Activated naive CD8-positive, alpha-beta T cell treated with anti-CD3 and anti-CD28 coated beads, Interleukin-2, amount 50 U/mL, for 24 hours (primary cell): ENCODE measurements around the gene TRABD2B.

ENCODE experiments used
- ATAC-seq: fragments of 150-1000 bp; cut with Tn5 transposase; one replicate; pipeline ENCODE4 v1.10.0; 2021
- DNase-seq: peaks from one replicate; pipeline ENCODE4 v3.0.0; 2021
- H3K27ac Mint-ChIP-seq: one replicate; pipeline ENCODE4 v1.8.0; 2021; ENCODE audit warnings: mild to moderate bottlenecking, mixed read lengths
- H3K27me3 Mint-ChIP-seq: one replicate; pipeline ENCODE4 v1.8.0; 2021; ENCODE audit warnings: mixed read lengths
- H3K36me3 Mint-ChIP-seq: one replicate; pipeline ENCODE4 v1.8.0; 2021; ENCODE audit warnings: low read depth, mixed read lengths
- H3K4me1 Mint-ChIP-seq: one replicate; pipeline ENCODE4 v1.8.0; 2021; ENCODE audit warnings: mixed read lengths
- H3K4me3 Mint-ChIP-seq: one replicate; pipeline ENCODE4 v1.8.0; 2021; ENCODE audit warnings: mild to moderate bottlenecking, moderate library complexity, mixed read lengths
- H3K9me3 Mint-ChIP-seq: one replicate; pipeline ENCODE4 v1.8.0; 2021; ENCODE audit warnings: mixed read lengths

The TRABD2B gene

DNA sequence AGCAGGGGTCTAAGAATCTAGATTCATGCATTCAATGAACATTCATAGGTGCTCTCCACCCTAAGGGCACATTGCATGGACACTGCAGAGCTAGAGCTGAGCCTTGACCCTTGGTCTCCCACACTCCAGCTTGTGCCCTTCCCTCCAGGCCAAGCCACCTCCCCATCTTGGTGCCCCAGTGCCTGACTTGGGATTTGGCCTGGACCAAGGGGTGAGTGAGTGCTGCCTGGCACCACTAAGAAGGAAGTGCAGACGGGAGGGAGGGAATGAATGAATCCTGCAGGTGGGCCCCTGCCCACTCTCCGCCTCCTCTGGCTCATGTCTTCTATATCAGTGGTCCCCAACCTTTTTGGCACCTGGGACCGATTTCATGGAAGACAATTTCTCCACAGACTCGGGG is 146.7 kb downstream of the TRABD2B start:
- Mint-ChIP-seq H3K36me3 (no peaks in the 10 kb centered on the region), H3K9me3 (no peaks in the 10 kb centered on the region), H3K4me3 (no peak overlapping the region), H3K27me3 (no peaks in the 10 kb centered on the region), H3K27ac (no peak overlapping the region), H3K4me1 (no peaks in the 10 kb centered on the region)
- no peak for ATAC-seq
- no peak for DNase-seq

DNA sequence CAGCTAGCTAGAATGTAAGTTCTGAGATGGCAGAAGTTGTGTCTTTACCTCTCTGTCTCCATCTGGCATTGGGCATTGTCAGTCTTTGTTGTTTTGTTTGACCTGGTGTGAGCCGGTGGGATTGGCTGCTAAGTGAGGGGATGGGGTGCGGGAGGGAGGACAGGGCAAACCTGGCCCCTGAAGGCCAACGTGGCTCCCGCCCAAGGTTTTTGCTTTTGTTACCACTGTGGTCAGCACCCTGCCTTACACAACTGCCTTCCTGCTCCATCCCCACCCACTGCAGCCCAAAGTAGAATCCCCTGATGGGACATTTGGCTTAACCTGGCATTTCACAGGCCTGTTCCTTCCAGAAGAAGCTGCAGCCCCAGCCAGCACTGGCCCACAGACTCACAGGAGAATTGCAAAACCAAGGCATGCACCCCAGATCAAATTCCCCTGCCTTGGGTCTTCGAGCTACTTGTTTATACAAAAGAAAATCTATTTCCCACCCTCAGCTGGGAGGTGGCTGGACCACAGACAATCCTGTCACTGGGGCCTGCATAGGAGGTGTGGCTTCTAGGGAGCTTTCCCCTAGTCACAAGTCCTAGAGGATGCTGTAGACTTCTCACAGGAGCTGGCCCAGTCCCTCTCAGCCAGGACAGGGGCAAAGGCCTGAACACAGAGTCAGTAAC is 147.5 kb downstream of the TRABD2B start:
- Mint-ChIP-seq H3K9me3 (no peaks in the 10 kb centered on the region), H3K4me1 (no peaks in the 10 kb centered on the region), H3K36me3 (no peaks in the 10 kb centered on the region), H3K4me3 (no peak overlapping the region), H3K27ac (no peak overlapping the region), H3K27me3 (no peaks in the 10 kb centered on the region)
- ATAC-seq (no peak), DNase-seq (no peak)

DNA sequence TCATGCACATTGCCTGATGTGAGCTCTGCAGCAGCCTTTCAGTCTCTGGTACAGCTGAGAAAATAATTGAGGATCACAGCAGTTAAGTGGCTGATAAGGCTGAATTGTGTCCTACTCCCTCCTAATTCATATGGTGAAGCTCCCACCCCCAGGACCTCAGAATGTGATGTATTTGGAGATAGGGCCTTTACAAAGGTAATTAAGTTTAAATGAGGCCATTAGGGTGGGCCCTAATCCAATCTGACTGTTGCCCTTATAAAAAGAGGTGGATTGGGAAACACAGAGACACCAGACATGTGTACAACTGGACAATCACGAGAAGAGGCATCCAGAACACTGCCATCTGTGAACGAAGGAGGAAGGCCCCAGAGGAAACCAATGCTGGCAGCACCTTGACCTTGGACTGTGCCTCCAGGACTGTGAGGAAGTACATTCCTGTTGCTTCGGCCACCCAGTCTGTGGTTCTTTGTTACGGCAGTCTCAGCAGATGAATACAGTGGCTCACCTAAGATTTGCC is 148.1 kb downstream of the TRABD2B start:
- peaks cover 3% of the 10 kb centered on the region for H3K27me3 Mint-ChIP-seq
- no peak for ATAC-seq
- H3K4me1 Mint-ChIP-seq = no peaks in the 10 kb centered on the region
- H3K4me3 Mint-ChIP-seq = no peak overlapping the region
- no peaks in the 10 kb centered on the region for H3K9me3 Mint-ChIP-seq
- H3K27ac Mint-ChIP-seq = no peak overlapping the region
- no peak for DNase-seq
- no peaks in the 10 kb centered on the region for H3K36me3 Mint-ChIP-seq

DNA sequence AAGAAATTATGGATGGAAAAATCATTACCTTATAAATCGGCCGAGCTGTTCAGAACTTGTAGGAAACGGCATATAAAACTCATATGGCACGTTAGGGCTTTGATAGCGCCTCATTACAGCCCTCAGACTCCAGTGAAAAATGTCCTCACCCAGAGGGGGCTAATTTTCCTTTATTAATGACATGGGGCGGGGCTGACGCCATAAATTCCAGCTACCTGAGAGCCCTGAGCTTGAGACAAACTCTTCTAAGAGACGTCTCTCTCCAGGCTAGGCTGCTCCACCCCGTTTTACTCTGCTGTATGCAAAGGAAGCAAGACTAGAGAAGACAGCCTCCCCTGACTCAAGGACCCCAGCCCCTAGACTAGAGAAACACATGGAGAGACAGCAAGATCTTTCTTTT is 149.4 kb downstream of the TRABD2B start:
- Mint-ChIP-seq H3K36me3 (no peaks in the 10 kb centered on the region), H3K4me3 (no peak overlapping the region), H3K27ac (no peak overlapping the region), H3K9me3 (no peaks in the 10 kb centered on the region), H3K27me3 (peaks cover 3% of the 10 kb centered on the region), H3K4me1 (no peaks in the 10 kb centered on the region)
- no peak for DNase-seq
- ATAC-seq = no peak

DNA sequence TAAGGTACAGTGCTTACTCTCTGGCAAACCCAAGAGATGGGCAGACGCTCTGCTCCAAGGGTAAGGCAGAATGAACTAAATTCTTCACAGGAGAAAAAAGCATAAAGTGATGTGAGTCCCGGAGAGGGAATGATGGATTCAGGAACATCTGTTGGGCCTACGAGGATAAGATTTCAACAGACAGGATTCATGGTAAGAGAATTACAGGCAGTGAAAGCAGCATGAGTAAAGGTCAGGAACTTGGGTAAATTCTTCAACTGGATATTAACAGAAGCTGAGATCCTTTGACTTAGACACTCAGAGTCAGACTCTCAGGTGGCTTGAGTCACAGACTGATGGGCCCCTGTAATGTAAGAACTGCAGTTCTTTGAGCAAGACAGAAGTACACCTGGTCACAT is 152.6 kb downstream of the TRABD2B start:
- no peaks in the 10 kb centered on the region for H3K4me1 Mint-ChIP-seq
- no peaks in the 10 kb centered on the region for H3K36me3 Mint-ChIP-seq
- DNase-seq = no peak
- peaks cover 3% of the 10 kb centered on the region for H3K27me3 Mint-ChIP-seq
- no peak for ATAC-seq
- no peak overlapping the region for H3K4me3 Mint-ChIP-seq
- H3K9me3 Mint-ChIP-seq = no peaks in the 10 kb centered on the region
- H3K27ac Mint-ChIP-seq = no peak overlapping the region

DNA sequence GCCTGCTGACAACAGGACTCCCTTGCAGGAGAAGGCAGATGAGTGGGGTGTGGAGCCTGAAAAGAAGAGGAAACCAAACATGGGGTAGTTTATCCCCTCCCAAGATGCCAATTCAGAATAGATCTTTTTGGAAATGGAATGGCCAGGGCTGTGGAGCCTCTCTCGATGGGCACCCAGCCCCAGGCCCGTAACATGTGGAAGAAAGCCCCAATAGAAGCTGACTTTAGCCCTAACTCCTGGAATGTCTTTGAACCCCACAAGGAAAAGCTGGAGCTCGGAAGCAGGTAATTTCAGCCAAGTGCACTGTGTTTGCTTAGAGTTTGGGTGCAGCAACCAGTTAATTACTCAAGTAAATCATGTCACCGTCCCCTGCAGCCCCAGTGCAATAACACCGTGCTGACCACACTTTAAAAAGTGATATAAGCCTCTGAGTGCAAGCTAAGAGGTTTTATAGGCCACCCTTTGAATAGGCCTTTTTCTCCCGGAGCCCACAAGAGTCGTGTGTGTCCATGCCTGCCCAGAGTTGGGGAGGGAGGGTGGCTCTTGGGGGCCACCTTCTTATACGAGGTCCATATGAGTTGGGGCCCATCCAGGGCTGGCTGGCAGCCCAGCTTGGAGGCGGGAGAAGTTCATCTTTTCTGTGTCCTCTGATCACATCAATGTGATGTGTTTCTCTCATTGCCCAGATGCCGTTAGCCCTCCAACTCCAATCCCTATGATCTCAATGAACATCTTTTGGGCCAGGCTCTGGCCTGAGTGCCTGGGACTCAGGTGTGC is 153.2 kb downstream of the TRABD2B start:
- Mint-ChIP-seq H3K27me3 (peaks cover 3% of the 10 kb centered on the region), H3K9me3 (no peaks in the 10 kb centered on the region), H3K4me1 (no peaks in the 10 kb centered on the region), H3K27ac (no peak overlapping the region), H3K4me3 (no peak overlapping the region), H3K36me3 (no peaks in the 10 kb centered on the region)
- ATAC-seq (no peak), DNase-seq (no peak)

DNA sequence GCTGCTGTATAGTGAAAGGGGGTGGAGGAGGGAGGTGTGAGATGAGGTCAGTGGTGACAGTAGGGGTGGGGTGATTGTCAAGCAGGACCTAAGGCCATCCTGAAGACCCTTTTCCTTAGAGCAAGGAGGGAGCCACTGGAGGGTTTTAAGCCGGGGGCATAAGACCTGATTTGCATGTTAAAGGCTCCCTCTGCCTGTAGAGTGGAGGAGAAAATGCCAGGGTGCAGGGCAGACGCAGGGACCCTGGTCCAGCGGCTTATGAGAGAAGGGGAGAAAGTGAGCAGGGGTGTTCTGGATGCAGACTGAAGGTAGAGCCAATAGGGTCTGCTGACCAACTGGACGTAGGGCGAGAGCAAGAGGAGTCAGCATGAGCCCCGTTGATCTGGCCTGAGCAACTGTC is 154.1 kb downstream of the TRABD2B start:
- H3K9me3 Mint-ChIP-seq = no peaks in the 10 kb centered on the region
- no peaks in the 10 kb centered on the region for H3K36me3 Mint-ChIP-seq
- H3K4me1 Mint-ChIP-seq = no peaks in the 10 kb centered on the region
- H3K27me3 Mint-ChIP-seq = peaks cover 3% of the 10 kb centered on the region
- ATAC-seq (no peak), DNase-seq (no peak)
- H3K4me3 Mint-ChIP-seq = no peak overlapping the region
- H3K27ac Mint-ChIP-seq = no peak overlapping the region

DNA sequence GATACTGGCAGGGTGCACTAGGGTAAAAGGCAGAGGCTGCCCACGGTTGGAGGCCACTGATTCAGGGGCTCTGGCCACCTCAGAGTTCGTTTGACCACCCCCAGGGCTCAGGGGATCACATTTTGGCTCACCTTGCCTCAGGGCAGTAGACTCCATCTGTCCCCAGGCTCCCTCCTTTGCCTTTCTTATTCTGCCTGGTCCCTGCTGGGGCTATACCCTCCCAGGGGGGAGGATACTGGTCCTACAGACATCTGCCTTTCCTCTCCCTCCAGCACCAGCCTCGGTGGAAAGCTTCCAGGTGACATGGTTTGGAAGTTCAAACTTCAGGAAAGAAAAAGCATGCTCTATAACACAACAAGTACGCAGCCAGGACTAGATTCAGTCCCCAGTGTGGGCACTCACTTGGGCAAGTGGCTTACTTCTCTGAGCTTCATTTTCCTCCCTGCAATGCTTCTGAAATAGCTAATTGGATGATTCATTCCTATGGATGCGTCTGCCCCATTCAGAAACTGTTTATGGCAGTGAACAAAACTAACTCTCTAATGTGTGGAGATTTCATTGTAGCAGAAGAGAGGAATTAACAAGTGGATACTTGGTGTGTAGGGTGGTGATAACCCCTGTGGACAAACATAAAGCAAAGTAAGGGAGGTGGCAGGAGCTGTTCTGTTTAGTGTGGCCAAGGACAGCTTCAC is 154.8 kb downstream of the TRABD2B start:
- Mint-ChIP-seq H3K27ac (no peak overlapping the region), H3K36me3 (no peaks in the 10 kb centered on the region), H3K9me3 (no peaks in the 10 kb centered on the region), H3K4me1 (no peaks in the 10 kb centered on the region), H3K4me3 (no peak overlapping the region), H3K27me3 (peaks cover 3% of the 10 kb centered on the region)
- ATAC-seq = no peak
- DNase-seq = no peak

DNA sequence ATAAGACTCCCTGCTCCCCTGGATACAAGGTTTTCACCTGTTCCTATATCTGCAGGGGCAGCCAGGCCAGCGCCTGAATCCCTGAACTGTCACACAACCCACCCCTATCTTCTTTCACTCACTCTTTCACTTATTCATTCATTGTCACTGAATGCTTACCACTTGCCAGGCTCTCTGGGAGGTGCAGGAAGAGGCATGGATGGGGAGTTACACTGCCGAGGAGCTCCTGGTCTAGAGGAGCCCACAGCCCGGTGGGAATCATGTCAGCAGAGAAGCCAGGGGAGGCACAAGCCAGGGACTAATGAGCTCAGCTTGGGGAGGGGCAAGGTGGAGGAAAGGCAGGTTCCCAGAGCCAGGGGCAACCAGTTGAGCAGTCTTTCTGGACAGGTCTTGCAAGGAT is 155.8 kb downstream of the TRABD2B start:
- no peaks in the 10 kb centered on the region for H3K36me3 Mint-ChIP-seq
- no peak overlapping the region for H3K27ac Mint-ChIP-seq
- ATAC-seq (no peak), DNase-seq (no peak)
- H3K27me3 Mint-ChIP-seq = peaks cover 3% of the 10 kb centered on the region
- no peaks in the 10 kb centered on the region for H3K4me1 Mint-ChIP-seq
- H3K9me3 Mint-ChIP-seq = no peaks in the 10 kb centered on the region
- no peak overlapping the region for H3K4me3 Mint-ChIP-seq

DNA sequence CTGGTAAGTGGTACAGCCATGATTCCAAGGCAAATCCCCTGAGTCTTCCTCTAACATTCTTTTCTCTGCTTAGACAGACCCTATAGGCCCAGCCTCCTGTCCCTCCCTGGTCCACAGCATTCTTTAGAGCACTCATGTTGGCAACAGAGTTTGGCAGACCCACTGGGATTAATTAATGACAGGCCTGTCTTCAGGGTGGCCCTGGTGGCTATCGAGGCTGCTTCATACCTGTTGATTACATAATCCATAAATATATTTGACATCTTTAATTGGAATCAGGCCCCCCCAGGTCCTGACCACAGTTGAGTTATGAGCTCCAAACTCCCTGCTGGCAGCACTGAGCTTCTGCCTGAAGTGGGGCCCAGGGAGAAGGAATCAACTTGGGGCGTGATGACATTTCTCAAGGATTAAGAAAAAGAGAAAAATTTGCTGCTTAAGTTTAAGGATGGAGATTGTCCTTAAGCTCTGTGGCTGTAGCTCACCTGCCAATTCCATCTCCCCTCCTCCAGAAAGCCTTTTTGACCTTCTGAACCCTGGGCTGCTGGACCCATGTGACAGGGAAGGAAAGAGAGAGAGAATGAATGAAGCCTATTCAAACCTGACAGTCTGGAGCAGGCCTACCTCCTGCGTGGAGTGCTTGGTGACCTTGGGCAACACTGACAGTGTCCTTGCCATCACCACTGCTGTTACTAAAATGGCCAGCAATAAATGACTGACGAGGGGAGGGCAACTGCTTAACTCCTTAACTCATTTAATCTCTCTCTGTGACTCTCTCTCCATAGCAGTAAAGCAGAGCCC is 156.6 kb downstream of the TRABD2B start:
- H3K4me1 Mint-ChIP-seq = no peaks in the 10 kb centered on the region
- no peak for DNase-seq
- H3K27me3 Mint-ChIP-seq = peaks cover 3% of the 10 kb centered on the region
- no peaks in the 10 kb centered on the region for H3K36me3 Mint-ChIP-seq
- ATAC-seq = no peak
- H3K9me3 Mint-ChIP-seq = peaks cover 4% of the 10 kb centered on the region
- H3K27ac Mint-ChIP-seq = no peak overlapping the region
- no peak overlapping the region for H3K4me3 Mint-ChIP-seq

DNA sequence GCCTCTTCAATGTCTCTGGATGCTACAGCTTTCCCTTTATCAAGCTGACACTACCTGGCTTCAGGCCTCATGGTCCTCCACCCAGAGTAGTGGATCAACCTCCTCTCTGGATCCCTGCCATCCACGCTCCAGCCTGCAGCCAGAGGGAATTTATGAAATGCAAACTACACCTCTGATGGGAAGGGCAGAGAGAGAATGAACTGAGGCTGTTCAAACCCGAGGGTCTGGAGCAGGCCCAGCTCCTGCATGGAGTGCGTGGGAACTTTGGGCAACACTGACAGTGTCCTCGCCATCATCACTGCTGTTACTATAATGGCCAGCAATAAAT is 157.8 kb downstream of the TRABD2B start:
- Mint-ChIP-seq H3K9me3 (peaks cover 11% of the 10 kb centered on the region), H3K27ac (no peak overlapping the region), H3K4me1 (no peaks in the 10 kb centered on the region), H3K36me3 (no peaks in the 10 kb centered on the region), H3K4me3 (no peak overlapping the region), H3K27me3 (peaks cover under 1% of the 10 kb centered on the region)
- no peak for DNase-seq
- no peak for ATAC-seq

DNA sequence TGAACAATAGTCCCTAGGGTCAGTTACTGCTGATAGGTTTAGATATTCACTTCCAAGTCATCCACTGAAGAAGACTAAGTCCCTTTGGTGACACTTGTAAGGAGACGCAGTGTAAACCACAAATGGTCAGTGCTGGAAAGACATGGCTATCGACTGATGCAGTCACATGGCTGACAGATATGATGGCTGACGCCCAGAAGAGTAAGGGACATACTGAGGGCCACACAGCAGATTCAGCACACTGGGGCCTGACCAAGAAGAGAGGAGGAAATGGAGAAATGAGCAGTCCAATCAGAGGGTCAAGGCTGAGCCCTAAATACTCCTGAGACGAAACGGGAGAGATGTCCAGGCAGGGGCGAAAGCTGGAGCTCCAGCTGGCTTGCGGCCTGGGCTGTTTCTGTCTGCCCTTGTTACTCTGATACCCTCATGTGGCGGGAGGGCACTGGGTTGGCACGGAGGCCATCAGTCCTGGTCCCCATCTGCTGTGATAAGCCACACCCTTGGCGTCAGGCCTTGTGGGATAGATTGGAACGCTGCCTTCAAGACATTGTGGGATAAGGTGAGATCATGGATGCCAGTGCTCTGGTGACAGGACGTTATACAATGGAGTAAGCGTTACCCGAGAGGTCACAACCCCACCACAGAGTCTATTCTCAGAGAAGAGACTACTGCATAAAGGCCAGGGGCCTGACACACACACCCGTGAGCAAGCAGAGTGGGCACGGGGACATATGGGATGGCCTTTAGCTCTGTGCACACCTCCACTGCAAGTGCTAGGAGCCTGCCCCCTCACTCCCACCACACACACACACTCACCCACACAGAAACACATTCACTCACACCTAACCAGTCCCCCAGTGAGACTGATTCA is 158.4 kb downstream of the TRABD2B start:
- peaks cover 11% of the 10 kb centered on the region for H3K9me3 Mint-ChIP-seq
- H3K27me3 Mint-ChIP-seq = no peaks in the 10 kb centered on the region
- no peak for ATAC-seq
- DNase-seq = no peak
- no peaks in the 10 kb centered on the region for H3K36me3 Mint-ChIP-seq
- no peaks in the 10 kb centered on the region for H3K4me1 Mint-ChIP-seq
- no peak overlapping the region for H3K4me3 Mint-ChIP-seq
- H3K27ac Mint-ChIP-seq = no peak overlapping the region

DNA sequence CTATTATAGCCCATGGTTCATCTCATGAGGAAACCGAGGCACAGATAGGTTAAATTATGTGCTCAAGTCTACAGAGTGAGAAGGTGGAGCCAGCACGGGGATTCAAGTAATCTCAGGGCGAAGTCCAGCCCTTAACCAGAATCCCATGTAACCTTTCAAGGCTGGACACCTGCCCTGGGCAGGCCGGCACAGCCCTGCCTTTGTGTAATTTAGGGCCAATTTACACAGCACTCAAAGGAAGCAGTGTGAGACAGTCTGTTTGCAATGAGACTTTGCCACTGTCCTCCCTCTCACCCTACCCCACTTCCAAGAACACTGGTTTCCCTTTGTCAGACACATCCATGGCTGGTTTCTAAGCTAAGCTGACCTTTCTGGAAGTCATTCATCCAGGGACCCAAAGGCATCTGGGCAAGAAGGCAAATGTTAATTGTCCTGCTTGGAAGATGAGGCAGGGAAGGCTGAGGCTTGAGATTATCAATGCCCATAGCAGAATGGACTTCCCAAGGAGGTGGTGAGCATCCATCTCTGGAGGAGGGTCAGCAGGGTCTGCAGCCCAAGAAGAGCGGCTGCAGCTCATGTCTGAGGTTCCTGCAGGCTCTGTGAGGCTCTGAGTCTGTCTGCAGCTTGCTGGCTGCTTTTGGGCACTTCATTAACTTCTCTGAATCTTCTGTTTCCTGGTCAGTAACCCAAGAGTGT is 159.2 kb downstream of the TRABD2B start:
- ATAC-seq (no peak), DNase-seq (no peak)
- Mint-ChIP-seq H3K27ac (no peak overlapping the region), H3K36me3 (no peaks in the 10 kb centered on the region), H3K4me1 (no peaks in the 10 kb centered on the region), H3K27me3 (no peaks in the 10 kb centered on the region), H3K4me3 (no peak overlapping the region), H3K9me3 (peaks cover 11% of the 10 kb centered on the region)
